GM12892 (cell line): ENCODE results near the gene ZZZ3.

Source experiments
- POLR2A ChIP-seq: IDR thresholded peaks from 2 replicates; pipeline ENCODE4 v1.6.1; 2011; ENCODE audit warnings: low read depth, low read length, control low read depth
- TAF1 ChIP-seq: IDR thresholded peaks from 2 replicates; pipeline ENCODE4 v1.6.1; 2011; ENCODE audit warnings: low read depth, mild to moderate bottlenecking, control low read depth, low read length, borderline replicate concordance

GRCh38 chr1:77697441-77697840 is 15.0 kb upstream of the ZZZ3 start:
- TF ChIP-seq POLR2A = no peak
- no peak for TF ChIP-seq TAF1
